Heart left ventricle (tissue), 13 donors: ENCODE data around the gene CASP7.

Source experiments
- CTCF ChIP-seq, 12 donors: fragments of 200-600 bp; sonication (generic) in 4 of 12; IDR thresholded peaks; one replicate each; pipeline versions ENCODE4 v1.5.0 to v1.8.0; 2018 to 2022; ENCODE audit warnings: antibody characterized with exemption in 12 of 12, mild to moderate bottlenecking in 5 of 12
- POLR2A ChIP-seq, 2 donors: fragments of 450-650 bp; IDR thresholded peaks; one replicate each; pipeline ENCODE4 v1.6.1; 2017; ENCODE audit warnings: antibody characterized with exemption in 2 of 2, mild to moderate bottlenecking in 2 of 2, moderate library complexity in 2 of 2
- donor health status: ischemic (EF 13 %, LVEDD 7.1; RV severe dilation, severe dysfunction).
- donor health status: DM: no; HTN: yes; CAD: no.
- donor health status: DM: no; HTN: no; CAD: no.
- donor health status: ischemic (EF 25% LVEDD 6.9; RV normal size, moderate dysfunction).
- donor health status: ischemic (EF 25% LVEDD 5.7; RV mildly dilated, moderate dysfunction).
- donor health status: ischemic (EF 35%, LVEDD 5.7; RV mildly dilated, moderate dysfunction).
- donor health status: nonischemic (EF 11% LVEDD 7.7; RV severe dilation, severe dysfunction).
- donor health status: DM: yes; HTN: yes; CAD: no.
- donor health status: PGD.
- donor health status: ischemic (EF 29% LVEDD 5.4; RV normal size, mild dysfunction).
- donor health status: nonischemic (EF 23%, LVEDD 6.1; RV moderate dilation, normal function).

GRCh38 chr10:113739031-113739430, 59.3 kb downstream of the CASP7 start:
- TF ChIP-seq CTCF (IDR thresholded peaks at IDR 0.05) (no peak), POLR2A (IDR thresholded peaks at IDR 0.05) (no peak)
